PC-9 (cell line): ENCODE data around the gene MRPS22. TPM values are rescaled to one million over a fixed set of nuclear protein-coding genes. Genes with fewer than 3 reads are reported as not detected.

Experiments used
- BruUV-seq: library from RNA; stranded (reverse); fragments of 400-500 nt; replicated peaks from 2 replicates; lab custom pipeline; 2021; lab: Mats Ljungman, UMichigan
- CTCF ChIA-PET: fragments of 300-600 bp; sonication (Branson Sonifier 250); formaldehyde crosslinking; loops from one replicate; lab custom pipeline; 2022; ENCODE audit warnings: antibody characterized with exemption; lab: Charles Lee
- POLR2A ChIA-PET: fragments of 300-600 bp; sonication (Branson Sonifier 250); formaldehyde crosslinking; loops from one replicate; lab custom pipeline; 2022; ENCODE audit warnings: antibody characterized with exemption; ENCODE audit not compliant: unreplicated experiment; lab: Charles Lee
- DNase-seq, 2 experiments: peaks; one replicate each; pipeline versions ENCODE4 v3.0.0 to v3.0.0-alpha.2; 2015 to 2022; ENCODE audit warnings: mixed read lengths in 1 of 2
- H2AFZ ChIP-seq: fragments of 200-600 bp; sonication (generic); 2 replicates; pipeline ENCODE4 v1.8.1; 2017; ENCODE audit warnings: antibody characterized with exemption
- H3F3A ChIP-seq: fragments of 200-600 bp; sonication (generic); 2 replicates; pipeline ENCODE4 v1.8.1; 2017; ENCODE audit warnings: antibody characterized with exemption, mild to moderate bottlenecking, low read depth; ENCODE audit not compliant: insufficient read depth
- H3K27ac ChIP-seq: fragments of 200-600 bp; sonication (generic); 2 replicates; pipeline ENCODE4 v1.6.1; 2016; ENCODE audit warnings: mixed run types
- H3K27me3 ChIP-seq: fragments of 200-600 bp; sonication (generic); 2 replicates; pipeline ENCODE4 v1.6.1; 2016; ENCODE audit warnings: low read depth, mixed run types; ENCODE audit not compliant: insufficient read depth
- H3K36me3 ChIP-seq: fragments of 200-600 bp; sonication (generic); 2 replicates; pipeline ENCODE4 v1.6.1; 2016; ENCODE audit warnings: low read depth, mixed run types
- H3K4me1 ChIP-seq: fragments of 200-600 bp; sonication (generic); replicated peaks from 2 replicates; pipeline ENCODE4 v1.6.1; 2016; ENCODE audit warnings: mixed run types; ENCODE audit not compliant: insufficient read depth
- H3K4me2 ChIP-seq: fragments of 200-600 bp; sonication (generic); 2 replicates; pipeline ENCODE4 v1.6.1; 2017; ENCODE audit warnings: mixed run types
- H3K4me3 ChIP-seq: fragments of 200-600 bp; sonication (generic); 2 replicates; pipeline ENCODE4 v1.6.1; 2016; ENCODE audit warnings: mixed run types
- H3K79me2 ChIP-seq: fragments of 200-600 bp; sonication (generic); 2 replicates; pipeline ENCODE4 v1.6.1; 2017; ENCODE audit warnings: low read depth, mixed run types
- H3K9me2 ChIP-seq: fragments of 200-600 bp; sonication (generic); 2 replicates; pipeline ENCODE4 v1.8.1; 2017; ENCODE audit warnings: mild to moderate bottlenecking; ENCODE audit not compliant: insufficient read depth
- H3K9me3 ChIP-seq: fragments of 200-600 bp; sonication (generic); 2 replicates; pipeline ENCODE4 v1.8.1; 2016; ENCODE audit warnings: low read depth; ENCODE audit not compliant: insufficient read depth
- H4K20me1 ChIP-seq: fragments of 200-600 bp; sonication (generic); 2 replicates; pipeline ENCODE4 v1.8.1; 2017; ENCODE audit not compliant: insufficient read depth
- CTCF ChIP-seq: fragments of 200-600 bp; sonication (generic); conservative IDR thresholded peaks from 2 replicates; pipeline ENCODE4 v1.6.1; 2017; ENCODE audit warnings: mixed run types, antibody characterized with exemption, mild to moderate bottlenecking, moderate library complexity
- EZH2 ChIP-seq: fragments of 200-600 bp; sonication (generic); IDR thresholded peaks from 2 replicates; pipeline ENCODE4 v1.8.0; 2017; ENCODE audit warnings: antibody characterized with exemption, low read depth
- intact Hi-C: fragments of 100-400 bp; cut with micrococcal nuclease; formaldehyde crosslinking; loops from one replicate; pipeline ENCODE4 v1.10.0; 2022; ENCODE audit not compliant: unreplicated experiment
- total RNA-seq: library from RNA; stranded (reverse); gene quantifications from 2 replicates; pipeline ENCODE4 v1.2.3, GENCODE V29; 2021

MRPS22 gene
- total RNA-seq, 1 experiment from 2014 or later, result 68.0 TPM

GRCh38 chr3:139326131-139326530 is 17.7 kb upstream of the MRPS22 start:
- intact Hi-C loops, result loop anchor here (10.0 kb wide), 1 partner anchor 731 kb away; the partner anchor contains the start of gene CEP70
- no peaks in the 10 kb centered on the region for H4K20me1 ChIP-seq
- no peaks in the 10 kb centered on the region for H3K36me3 ChIP-seq
- ChIA-PET POLR2A (no interaction called here), CTCF (no interaction called here)
- H3K4me3 ChIP-seq, result no peak overlapping the region
- TF ChIP-seq CTCF (no peak), EZH2 (no peak)
- no peaks in the 10 kb centered on the region for H3K9me3 ChIP-seq
- no peak for DNase-seq
- H3K4me2 ChIP-seq, result no peak overlapping the region
- no peak overlapping the region for H3K27ac ChIP-seq
- peaks cover 3% of the 10 kb centered on the region; the same call in 1 of the 2 replicates for H3K27me3 ChIP-seq
- H2AFZ ChIP-seq, result no peak overlapping the region
- H3K9me2 ChIP-seq, result no peaks in the 10 kb centered on the region
- no TSS peak for BruUV-seq
- H3F3A ChIP-seq, result no peaks in the 10 kb centered on the region
- H3K4me1 ChIP-seq, result 0 out of 2 replicates have a peak, but pooled peaks cover 3% of the 10 kb centered on the region
- H3K79me2 ChIP-seq, result no peaks in the 10 kb centered on the region

GRCh38 chr3:139326707-139327106 is 17.1 kb upstream of the MRPS22 start:
- no peak overlapping the region for H3K4me3 ChIP-seq
- ChIA-PET POLR2A (no interaction called here), CTCF (interaction anchor here (0.7 kb wide), 1 partner anchor 213 kb away, joined by 3 read pairs; no protein-coding TSS in a partner anchor)
- no peak overlapping the region for H3K4me2 ChIP-seq
- BruUV-seq, result no TSS peak
- H3K27me3 ChIP-seq, result peaks cover 3% of the 10 kb centered on the region; the same call in 1 of the 2 replicates
- no peak overlapping the region for H3K27ac ChIP-seq
- H3K79me2 ChIP-seq, result no peaks in the 10 kb centered on the region
- H3K4me1 ChIP-seq, result 0 out of 2 replicates have a peak, but pooled peaks cover 3% of the 10 kb centered on the region
- intact Hi-C loops, result loop anchor here (10.0 kb wide), 1 partner anchor 732 kb away; the partner anchor contains the start of gene CEP70
- no peaks in the 10 kb centered on the region for H4K20me1 ChIP-seq
- no peaks in the 10 kb centered on the region for H3F3A ChIP-seq
- TF ChIP-seq CTCF (no peak), EZH2 (no peak)
- H2AFZ ChIP-seq, result no peak overlapping the region
- no peaks in the 10 kb centered on the region for H3K36me3 ChIP-seq
- H3K9me2 ChIP-seq, result no peaks in the 10 kb centered on the region
- no peak for DNase-seq
- H3K9me3 ChIP-seq, result no peaks in the 10 kb centered on the region

GRCh38 chr3:139327231-139327630 is 16.6 kb upstream of the MRPS22 start:
- Histone ChIP-seq H3F3A (no peaks in the 10 kb centered on the region), H3K4me3 (no peak overlapping the region), H3K36me3 (no peaks in the 10 kb centered on the region), H3K27me3 (peaks cover 5% of the 10 kb centered on the region; the same call in 1 of the 2 replicates), H3K79me2 (no peaks in the 10 kb centered on the region), H3K4me2 (no peak overlapping the region), H3K9me2 (no peaks in the 10 kb centered on the region), H4K20me1 (no peaks in the 10 kb centered on the region), H2AFZ (no peak overlapping the region), H3K27ac (no peak overlapping the region), H3K9me3 (no peaks in the 10 kb centered on the region), H3K4me1 (0 out of 2 replicates have a peak, but pooled peaks cover 3% of the 10 kb centered on the region)
- CTCF ChIA-PET, result interaction anchor here (0.7 kb wide), 1 partner anchor 214 kb away, joined by 3 read pairs; no protein-coding TSS in a partner anchor
- intact Hi-C loops, result loop anchor here (10.0 kb wide), 1 partner anchor 732 kb away; the partner anchor contains the start of gene CEP70
- no TSS peak for BruUV-seq
- TF ChIP-seq EZH2 (no peak), CTCF (no peak)
- POLR2A ChIA-PET, result no interaction called here
- DNase-seq, result no peak
